ENCODE measurements around the gene TBCC.
"Not testable (repeated sequence)": the region's sequence is repeated elsewhere in the genome, so short reads cannot be mapped to it uniquely, and the experiment has no call there.

TBCC gene

GRCh38 chr6:42727627-42728026 is 18.3 kb downstream of the TBCC start:
- DNase-seq, result no peak

GRCh38 chr6:42727087-42727611 is 18.8 kb downstream of the TBCC start:
- DNase-seq, result no peak

GRCh38 chr6:42726485-42727086 is 19.3 kb downstream of the TBCC start:
- peak; percentile 77 for DNase-seq

- no peak for DNase-seq
These were observed 19.9 kb downstream of the TBCC start for GRCh38 chr6:42726026-42726425.

- no peak for DNase-seq
These were observed 21.1 kb downstream of the TBCC start for GRCh38 chr6:42724825-42725224.

- no peak for DNase-seq
These were observed 23.4 kb downstream of the TBCC start, which contains the start of gene PRPH2 for GRCh38 chr6:42722497-42722896. Gene PRPH2, minus strand, starts transcription at chr6:42722597. Its CDS starts 263 bp downstream, at chr6:42722334.

GRCh38 chr6:42720739-42721138 is 25.2 kb downstream of the TBCC start:
- DNase-seq, result no peak

GRCh38 chr6:42715871-42716270 is 30.0 kb downstream of the TBCC start:
- no peak for DNase-seq

- no peak for DNase-seq
These were observed 31.7 kb downstream of the TBCC start for GRCh38 chr6:42714098-42714761.

GRCh38 chr6:42711930-42712329 is 34.0 kb downstream of the TBCC start:
- DNase-seq, result no peak

- no peak for DNase-seq
These were observed 35.6 kb downstream of the TBCC start for GRCh38 chr6:42710316-42710715.

- DNase-seq, result no peak
These were observed 36.0 kb downstream of the TBCC start for GRCh38 chr6:42709871-42710270.

- no peak for DNase-seq
These were observed 37.8 kb downstream of the TBCC start for GRCh38 chr6:42708096-42708495.

GRCh38 chr6:42707595-42707994 is 38.3 kb downstream of the TBCC start:
- no peak for DNase-seq

- no peak for DNase-seq
These were observed 40.9 kb downstream of the TBCC start for GRCh38 chr6:42704937-42705374.

GRCh38 chr6:42704251-42704936 is 41.5 kb downstream of the TBCC start:
- DNase-seq, result no peak

- DNase-seq, result not testable (repeated sequence)
These were observed 43.1 kb downstream of the TBCC start for GRCh38 chr6:42702786-42703185.

- DNase-seq, result no peak
These were observed 43.7 kb downstream of the TBCC start for GRCh38 chr6:42702200-42702599.

GRCh38 chr6:42698217-42698616 is 47.7 kb downstream of the TBCC start:
- DNase-seq, result no peak

- DNase-seq, result no peak
These were observed 48.6 kb downstream of the TBCC start for GRCh38 chr6:42697268-42697655.

- no peak for DNase-seq
These were observed 49.2 kb downstream of the TBCC start for GRCh38 chr6:42696526-42697267.

- DNase-seq, result peak; percentile 37
These were observed 51.3 kb downstream of the TBCC start for GRCh38 chr6:42694586-42694985.
